GM19328 (cell line): Measurements from ENCODE around the gene CFAP46.

Experiments
- ATAC-seq: cut with Tn5 transposase; IDR thresholded peaks from one replicate; pipeline ENCODE4 v1.9.1; 2021; ENCODE audit warnings: mild to moderate bottlenecking, moderate library complexity; ENCODE audit not compliant: unreplicated experiment

Gene CFAP46

DNA sequence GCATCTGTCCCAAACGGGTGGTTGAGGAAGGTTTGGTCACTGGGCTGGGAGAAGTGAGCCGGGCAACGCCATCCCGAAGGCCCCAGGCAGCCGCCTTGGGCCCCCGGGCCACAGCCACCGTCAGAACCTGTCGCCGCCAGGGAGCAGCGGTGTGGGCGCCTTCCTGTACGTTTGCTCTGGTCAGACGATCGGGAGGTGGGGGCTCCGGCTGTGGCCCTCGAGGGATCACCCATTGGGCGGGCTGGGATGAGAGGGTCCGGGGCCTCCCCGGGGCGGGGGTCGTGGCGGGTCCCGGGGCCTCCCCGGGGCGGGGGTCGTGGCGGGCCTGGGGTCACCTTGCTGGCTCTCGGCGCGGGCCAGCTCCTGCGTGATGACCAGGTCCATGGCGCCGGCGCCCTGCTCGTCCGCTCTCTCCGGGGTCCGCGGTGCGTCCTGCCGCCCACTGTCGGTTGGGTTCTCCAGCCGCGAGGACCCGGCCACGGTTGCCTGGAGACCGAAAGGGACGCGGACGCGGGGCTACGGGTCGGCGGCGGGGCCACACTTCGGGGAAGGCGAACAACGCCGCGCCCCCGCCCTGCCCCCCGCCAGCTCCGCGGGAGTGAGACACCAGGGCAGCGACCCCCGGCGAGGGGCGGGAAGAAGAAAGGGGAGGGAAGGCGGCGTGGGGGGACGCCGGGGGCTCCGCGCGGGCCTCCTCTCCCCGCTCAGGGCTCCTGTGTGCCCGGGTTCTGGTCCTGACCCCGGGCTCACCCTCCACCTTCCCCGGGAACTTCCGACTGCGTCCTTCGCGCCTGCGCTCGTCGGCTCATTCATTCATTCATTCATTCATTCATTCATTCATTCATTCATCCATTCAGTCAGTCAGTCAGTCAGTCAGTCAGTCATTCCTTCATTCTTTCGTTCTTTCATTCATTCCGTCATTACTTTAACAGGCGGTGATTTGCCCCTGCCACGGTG is at the start of gene CFAP46:
TSS of gene CFAP46 (minus strand) at position 470 of the 957 bp plus-strand sequence. CDS start at position 384, 86 bp downstream.
- ATAC-seq = no peak

DNA sequence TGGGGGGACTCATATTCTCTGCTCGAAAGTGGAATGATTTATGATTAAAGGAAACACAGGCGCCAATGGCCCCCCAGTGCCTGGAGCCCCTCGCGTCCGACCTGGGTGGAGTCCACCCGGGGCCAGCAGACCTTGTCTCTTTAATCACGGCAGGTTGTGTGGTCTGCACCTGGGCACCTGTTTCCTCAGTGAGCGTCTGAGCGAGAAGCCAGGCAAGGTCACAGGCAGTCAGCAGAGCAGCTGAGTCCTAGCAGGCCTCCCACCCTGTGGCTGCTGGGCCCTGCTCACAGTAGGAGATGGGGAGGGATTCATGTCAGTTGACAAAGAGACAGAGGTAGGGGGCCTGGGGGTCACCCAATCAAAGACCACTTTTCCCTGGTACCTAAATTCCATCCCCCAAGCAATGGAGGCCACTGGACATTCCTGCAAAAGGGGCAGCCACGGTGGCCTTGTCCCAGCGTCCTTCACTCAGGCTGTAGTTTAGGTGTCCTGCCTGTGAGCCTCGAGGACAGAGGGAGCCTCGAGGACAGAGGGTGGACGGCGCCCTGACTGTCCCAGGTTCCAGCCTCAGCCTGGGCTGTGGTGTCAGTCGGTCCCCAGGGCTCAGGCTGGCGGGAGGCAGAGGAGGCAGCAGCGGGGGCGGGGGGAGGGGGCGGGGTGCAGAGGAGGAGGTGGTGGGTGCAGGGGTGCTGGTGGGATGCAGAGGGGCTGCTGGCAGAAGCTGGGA is 49.5 kb upstream of the CFAP46 start:
- no peak for ATAC-seq

DNA sequence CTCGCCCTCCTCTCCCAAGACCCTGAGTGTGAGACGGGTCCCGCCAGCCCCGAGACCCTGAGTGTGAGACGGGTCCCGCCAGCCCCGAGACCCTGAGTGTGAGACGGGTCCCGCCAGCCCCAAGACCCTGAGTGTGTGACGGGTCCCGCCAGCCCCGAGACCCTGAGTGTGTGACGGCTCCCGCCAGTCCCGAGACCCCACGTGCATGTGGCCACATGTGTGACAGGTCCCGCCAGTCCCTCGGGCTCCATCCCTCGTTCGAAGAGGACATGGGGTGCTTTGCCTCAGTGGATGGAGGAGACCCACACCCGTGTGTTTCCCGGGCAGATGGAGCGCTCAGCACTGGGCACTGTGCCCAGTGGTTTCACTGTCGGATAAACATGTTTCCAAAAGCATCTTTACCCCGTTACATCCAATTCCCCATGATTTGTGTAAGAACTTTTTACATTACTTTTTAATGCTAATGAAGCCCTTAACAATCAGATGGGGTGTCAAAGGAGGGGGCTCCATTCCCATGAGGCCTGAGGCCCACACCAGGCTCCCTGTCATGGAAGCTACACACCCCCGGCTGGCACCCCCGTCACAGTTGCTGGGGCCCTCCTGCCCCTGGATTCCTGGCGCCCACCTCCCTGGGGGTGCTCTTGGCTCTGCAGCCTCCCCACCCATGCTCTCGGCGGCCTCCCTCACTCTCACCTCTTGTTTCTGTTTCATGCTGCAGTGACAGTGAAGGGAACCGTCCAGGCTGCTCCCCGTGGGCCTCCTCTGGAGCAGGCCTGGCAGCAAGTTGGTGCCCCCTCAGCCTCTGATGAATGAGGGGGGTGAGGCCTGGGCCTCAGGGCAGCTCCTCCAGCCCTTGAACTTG is 48.5 kb upstream of the CFAP46 start:
- no peak for ATAC-seq

DNA sequence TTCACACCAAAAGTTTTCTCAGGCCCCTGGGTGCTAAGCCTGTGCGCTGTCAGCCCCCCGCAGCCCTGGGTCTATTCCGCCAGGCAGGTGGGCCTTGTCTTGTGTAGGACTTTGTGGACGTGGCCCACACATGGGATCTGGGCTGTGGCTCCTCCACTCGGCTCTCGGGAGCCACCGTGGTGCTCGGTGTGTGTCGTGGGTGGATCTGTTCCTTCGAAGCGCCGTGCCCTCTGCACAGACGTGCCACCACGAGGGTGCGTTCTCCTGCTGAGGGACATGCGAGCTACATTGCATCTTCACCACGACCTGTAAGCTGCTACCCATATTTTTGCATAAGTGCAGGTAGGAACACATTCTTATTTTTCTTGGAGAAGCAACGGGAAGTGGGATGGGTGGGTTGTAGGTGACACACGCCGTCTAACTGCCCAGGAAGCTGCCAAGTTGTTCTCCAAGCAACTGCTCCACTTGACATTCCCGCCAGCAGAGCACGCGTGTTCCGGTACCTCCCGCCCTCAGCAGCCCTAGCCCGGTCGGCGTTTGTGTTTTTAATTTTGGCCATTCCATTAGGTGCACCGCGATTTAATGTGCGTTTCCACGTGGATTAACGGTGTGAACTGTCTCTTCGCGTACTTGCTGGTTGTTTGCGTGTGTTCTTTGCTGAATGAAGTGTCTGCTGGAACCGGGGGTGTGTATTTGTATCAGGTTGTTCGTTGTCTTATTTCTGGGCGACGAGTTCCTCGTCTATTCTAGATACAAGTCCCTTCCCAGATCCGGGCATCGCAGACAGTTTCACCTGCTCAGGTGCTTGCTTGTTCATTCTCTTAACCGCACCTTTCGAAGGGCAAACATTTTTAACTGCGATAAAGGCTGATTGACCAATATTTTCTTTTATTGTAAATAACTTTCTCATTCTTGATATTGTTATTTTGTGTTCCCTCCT is 47.4 kb upstream of the CFAP46 start:
- ATAC-seq = no peak

DNA sequence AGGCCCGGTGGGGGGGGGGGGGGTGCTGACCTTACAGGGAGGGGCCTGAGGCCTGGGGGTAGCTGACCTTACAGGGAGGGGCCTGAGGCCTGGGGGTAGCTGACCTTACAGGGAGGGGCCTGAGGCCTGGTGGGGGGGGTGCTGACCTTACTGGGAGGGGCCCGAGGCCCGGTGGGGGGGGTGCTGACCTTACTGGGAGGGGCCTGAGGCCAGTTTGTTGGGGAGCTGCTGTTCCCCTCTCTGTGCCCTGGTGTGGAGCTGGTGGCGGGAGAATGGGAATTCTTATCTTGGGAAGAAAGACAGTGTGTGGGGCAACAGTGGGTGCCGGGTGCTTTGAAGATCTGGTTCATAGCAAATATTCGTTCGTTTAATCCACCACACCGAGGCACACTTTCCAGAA is 46.6 kb upstream of the CFAP46 start:
- ATAC-seq = no peak

DNA sequence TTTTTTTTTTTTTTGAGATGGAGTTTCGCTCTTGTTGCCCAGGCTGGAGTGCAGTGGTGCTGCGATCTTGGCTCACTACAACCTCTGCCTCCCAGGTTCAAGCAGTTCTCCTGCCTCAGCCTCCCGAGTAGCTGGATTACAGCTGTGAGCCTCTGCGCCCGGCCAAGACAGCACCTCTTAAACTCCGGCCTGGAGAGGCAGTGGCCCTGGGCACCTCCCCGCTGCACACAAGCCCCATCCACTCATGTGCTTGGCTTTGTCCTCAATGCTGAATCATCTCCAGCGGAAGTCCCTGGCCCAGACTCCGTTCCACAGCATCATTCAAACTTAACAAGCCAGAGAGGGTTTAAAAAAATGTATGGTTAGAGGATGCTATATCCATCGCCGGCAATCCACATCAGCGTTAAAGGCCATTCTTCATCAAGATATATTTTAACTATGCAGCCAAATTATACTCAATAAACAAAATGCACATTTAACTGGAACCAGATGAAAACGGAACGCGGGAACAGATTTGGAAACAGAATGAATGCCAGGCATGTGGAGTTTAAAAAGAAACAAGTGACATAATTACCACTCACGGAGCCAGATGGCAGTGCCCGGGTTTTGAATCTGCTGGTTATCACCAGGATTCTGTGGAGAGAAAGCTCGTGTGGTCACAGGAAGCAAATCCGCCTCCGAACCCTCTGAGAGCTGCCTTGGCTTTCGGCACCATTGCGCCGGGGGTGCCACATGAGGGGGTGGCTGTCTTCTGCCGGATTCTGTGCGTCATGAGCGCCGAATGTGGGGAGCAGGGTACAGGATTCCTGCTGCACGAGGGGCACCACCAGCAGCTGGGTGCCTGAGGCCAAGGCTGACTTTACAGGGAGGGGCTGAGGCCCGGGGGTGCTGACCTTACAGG is 45.6 kb upstream of the CFAP46 start:
- ATAC-seq = no peak

DNA sequence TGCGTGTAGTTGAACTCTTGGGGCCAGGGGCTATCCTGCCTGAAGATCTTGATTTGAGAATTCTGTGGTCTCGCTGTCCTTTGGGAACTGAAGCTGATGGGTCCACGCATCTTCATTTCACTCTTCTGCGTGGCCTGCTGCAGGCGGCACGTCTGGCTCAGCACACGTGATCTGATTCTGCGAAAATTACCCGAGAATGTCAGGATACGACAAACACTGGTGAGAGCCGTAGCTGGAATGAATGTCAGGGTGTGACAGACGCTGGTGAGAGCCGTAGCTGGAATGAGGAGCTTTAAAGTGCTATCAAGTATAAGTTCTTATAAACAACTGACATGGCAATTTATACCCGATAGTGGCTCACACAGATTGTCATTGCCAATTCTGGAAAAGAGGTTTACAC is 44.6 kb upstream of the CFAP46 start:
- ATAC-seq = no peak

DNA sequence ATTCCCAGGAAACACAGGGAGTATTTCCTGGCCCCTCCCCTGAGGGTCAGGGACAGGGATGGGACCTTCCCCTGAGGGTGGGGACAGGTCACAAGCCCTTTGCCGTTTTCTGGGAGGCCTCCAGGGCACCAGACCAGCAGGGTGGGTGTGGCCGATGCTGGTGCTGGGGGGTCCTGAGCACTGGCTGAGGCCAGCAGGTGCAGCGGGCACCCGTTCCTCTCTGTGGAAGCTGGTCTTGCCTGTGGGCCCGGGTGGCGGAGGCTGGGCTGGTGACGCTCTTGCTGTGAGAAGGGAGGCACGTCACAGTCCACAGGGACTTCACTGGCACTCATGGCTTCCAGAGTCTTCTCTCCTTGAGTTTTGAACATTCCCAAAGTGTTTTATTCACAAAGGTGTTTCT is 44.2 kb upstream of the CFAP46 start:
- ATAC-seq = no peak

DNA sequence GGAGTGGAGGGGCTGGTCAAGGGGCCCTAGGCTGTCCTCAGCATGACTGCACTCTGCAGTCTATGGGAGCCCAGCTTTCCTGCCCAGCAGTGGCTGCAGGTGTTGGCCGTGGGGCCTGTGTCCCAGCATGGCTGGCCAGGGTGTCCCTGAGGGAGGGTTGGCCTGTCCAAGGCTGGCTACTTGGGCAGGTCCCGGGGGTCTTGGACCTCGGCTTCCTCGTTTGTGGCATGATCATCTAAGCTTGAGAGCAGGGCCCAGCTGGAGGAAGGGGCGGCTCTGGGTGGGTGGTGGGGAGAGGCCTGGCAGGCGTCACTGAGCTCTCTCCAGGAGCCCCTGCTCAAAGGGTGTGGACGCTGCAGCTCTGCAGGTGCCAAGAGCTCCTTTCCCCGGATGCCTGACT is 43.7 kb upstream of the CFAP46 start:
- ATAC-seq = no peak

DNA sequence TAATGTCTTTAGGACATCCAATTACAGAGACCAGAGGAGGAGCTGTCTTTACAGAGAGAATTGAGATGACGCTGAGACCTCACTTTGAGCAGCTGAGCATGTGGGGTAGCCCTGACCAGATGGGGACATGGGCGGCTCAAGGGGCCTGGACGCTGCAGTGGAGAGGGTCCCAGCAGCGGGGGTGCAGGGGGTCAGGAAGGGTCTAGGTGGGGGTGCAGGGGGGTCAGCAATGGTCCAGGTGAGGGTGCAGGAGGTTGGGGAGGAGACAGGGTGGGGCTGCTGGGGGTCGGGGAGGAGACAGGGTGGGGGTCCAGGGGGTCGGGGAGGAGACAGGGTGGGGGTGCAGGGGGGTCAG is 43.2 kb upstream of the CFAP46 start:
- no peak for ATAC-seq

DNA sequence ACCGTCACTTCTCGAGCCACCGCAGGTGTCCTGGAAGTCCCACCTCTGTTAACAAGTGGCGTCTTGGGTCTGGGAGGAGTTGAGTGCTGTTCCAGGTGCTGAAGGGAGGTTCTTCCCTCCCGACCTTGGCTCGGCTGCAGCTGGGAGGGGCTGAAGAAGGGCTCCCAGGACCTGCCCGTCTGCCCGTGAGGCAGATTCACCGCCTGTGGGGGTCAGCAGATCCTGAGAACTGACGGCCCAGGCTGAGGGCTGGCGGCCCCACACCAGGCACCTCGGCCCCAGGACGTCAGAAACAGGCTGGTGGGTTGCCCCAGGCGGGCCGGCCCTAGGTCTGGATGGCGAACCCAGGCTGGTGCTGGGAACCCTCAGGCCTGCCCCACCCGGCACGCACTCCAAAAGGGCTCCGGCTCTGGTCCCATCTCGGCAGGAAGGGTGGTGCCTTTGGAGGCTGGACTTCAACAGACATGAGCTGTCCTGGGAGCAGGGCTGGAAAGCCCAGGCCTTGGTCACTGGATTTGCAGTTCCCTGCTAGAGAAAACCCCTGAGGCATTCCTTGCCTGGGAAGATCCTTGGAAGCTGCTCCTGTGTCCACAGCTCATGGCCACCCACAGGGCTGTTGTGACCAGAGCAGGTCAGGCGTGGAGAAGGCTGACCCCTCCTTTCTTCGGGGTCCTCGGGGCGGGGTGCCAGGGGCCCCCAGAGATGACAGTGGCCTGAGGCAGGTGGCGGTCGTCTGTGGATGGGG is 42.6 kb upstream of the CFAP46 start:
- ATAC-seq = no peak

DNA sequence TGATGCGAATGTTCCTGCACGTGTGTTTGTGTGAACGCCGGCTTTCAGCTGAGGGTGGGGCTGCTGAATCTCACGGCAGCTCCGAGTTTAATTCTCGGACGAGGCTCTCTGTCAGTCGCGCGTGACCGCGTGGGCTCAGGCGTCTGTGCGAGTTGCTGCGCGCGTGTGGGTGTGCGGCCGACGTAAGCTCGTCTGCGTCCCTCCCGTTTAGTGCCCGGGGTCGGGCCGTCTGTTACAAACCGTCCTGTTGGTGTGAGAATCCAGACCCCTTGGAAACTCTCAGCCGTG is 41.6 kb upstream of the CFAP46 start:
- ATAC-seq = no peak

DNA sequence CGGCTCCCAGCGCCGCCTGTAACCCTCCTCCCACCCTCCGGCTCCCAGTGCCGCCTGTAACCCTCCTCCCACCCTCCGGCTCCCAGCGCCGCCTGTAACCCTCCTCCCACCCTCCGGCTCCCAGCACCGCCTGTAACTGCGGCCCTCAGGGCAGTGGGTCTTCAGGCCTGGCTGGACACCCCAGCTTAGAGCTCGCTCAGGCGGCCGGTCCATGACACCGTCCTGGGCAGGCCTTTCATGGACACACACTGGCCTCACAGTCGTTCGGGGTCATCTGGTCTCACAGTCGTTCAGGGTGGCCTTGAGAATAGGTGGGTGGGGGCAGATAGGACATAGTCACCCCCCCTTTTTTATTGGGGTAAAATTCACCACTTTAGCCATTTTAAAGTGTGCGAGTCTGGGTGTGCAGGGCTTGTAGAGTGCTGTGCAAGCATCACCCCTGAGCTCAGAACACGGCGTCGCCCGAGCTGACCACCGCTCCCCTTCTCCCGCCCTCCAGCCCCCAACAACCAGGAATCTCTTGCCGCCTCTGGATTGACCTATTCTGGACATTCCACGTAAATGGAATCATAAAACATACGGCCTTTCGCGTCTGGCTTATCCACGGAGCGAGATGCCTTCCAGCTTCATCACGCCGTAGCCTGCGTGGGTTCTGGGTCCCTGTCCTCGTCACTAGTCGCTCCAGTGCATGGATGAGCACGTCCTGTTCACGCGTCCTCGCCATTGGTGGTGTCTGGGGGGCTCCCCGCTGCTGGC is 41.1 kb upstream of the CFAP46 start:
- ATAC-seq = no peak

DNA sequence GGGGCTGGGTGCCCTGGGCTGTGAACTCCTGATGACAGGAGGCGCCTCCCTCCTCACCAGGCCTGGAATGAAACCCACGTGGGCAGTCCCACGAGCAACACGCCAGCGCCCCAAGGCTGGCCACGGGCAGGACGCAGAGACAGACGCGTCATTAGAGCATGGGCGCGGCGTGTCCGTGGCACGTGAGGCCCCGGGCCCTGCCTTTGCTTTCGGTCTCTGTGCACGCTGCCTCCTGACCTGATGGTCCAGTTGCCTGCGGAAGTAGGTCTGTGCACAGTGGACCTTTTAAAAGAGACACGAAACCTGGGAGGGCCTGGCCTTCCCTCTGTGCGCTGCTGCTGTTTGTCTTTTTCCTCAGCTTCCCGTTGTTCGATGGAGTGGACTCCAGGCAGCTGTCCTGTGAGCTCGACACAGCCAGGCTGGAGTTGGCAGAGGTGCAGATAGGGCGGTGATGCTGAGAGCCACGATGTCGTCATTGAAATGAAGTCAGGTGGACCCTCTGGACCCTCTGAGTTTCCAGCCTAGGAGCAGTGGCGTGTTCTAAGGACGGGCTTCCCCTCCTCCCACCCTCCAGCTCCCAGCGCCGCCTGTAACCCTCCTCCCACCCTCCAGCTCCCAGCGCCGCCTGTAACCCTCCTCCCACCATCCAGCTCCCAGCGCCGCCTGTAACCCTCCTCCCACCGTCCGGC is 40.1 kb upstream of the CFAP46 start:
- no peak for ATAC-seq

DNA sequence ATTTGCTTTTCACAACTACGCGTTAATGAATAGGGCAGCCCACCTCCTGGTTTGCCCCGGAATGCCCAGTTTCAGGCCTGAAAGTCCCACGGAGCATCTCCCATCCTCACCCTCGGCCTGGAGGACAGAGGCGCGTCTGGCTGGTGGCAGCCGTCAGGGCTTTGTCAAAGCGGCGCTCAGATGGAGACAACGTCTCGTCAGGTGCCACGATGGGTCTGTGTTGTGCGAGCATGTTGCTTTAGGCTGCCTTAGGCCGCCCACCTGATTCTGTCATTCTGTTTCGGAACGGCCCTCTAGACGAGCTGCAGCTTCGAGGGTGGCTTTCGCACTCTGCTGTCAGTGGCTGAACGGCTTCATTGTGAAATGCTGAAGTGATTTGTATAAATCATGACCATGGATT is 39.4 kb upstream of the CFAP46 start:
- ATAC-seq = no peak

DNA sequence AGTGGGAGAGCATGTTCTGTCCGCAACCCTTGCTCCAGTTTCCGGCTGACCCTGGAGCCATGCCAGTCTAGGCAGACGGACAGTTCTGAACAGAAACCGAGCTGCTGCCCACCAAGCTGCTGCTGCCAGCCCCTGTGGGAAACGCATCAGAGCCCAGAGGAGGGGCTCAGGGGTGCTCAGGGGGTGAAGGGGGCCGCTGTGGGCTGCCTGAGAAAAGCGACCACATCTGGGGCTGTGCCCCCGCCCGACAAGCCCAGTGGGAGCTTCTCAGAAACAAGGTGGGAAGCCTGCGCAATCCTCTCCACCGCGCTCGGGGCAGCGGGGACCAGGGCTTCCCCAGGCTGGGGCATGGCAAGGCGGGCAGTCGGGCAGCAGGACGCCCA is 38.8 kb upstream of the CFAP46 start:
- no peak for ATAC-seq

DNA sequence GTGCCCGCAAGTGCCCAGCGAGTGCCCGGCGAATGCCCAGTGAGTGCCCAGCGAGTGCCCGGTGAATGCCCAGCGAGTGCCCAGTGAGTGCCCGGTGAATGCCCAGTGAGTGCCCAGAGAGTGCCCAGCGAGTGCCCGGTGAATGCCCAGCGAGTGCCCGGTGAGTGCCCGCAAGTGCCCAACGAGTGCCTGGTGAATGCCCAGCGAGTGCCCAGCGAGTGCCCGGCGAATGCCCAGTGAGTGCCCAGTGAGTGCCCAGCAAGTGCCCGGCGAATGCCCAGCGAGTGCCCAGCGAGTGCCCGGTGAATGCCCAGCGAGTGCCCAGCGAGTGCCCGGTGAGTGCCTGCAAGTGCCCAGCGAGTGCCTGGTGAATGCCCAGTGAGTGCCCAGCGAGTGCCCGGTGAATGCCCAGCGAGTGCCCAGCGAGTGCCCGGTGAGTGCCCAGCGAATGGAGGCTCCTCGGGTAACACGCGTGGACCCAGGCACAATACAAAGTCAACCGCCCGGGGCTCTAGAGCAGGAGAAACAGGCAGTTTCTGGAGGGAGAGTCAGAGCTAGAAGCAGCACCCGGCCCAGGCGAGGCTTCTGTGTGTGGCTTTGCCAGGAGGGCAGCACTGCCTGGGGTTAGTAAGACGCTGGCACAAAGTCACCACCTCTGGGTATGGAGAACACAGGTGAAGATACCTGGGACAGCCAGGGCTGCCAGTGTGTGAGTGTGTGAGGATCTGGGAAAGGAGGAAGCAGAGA is 38.2 kb upstream of the CFAP46 start:
- ATAC-seq = no peak
